ENCODE results near the gene CDT1. TPM values are rescaled to one million over a fixed set of nuclear protein-coding genes. Genes with fewer than 3 reads are reported as not detected.

CDT1 gene
- total RNA-seq (1 to 10 TPM; 3.0 to 5.8 TPM), polyA plus RNA-seq (1 to 10 TPM; 2.0 to 3.6 TPM)
- long read RNA-seq, donor 1, partial matches to known transcripts: 86 of 123 reads
- long read RNA-seq, donor 1, other reads (novel, unspliced or antisense): 34 of 123 reads
- long read RNA-seq, donor 2, partial matches to known transcripts: 0 of 1 reads
- long read RNA-seq, donor 2, other reads (novel, unspliced or antisense): 0 of 1 reads
- long read RNA-seq, donor 3, partial matches to known transcripts: 0 of 2 reads
- long read RNA-seq, donor 3, other reads (novel, unspliced or antisense): 0 of 2 reads
- long read RNA-seq, donor 4, partial matches to known transcripts: 0 of 2 reads
- long read RNA-seq, donor 4, other reads (novel, unspliced or antisense): 0 of 2 reads
- long read RNA-seq, donor 5, transcript CDT1-201 (10 exons, 3,240 nt): major isoform, 6 of 6 reads
- long read RNA-seq, donor 5, partial matches to known transcripts: 0 of 6 reads
- long read RNA-seq, donor 5, other reads (novel, unspliced or antisense): 0 of 6 reads

GRCh38 chr16:88803264-88803987, at the start of gene CDT1:
TSS of gene CDT1 (plus strand) at chr16:88803789. CDS start at chr16:88803832, 43 bp downstream.
- no peak for TF ChIP-seq CTCF (IDR thresholded peaks at IDR 0.05; ENCODE audit: control extremely low read depth, extremely low read depth)
- 0 to 1% methylated on average over 56 to 97 of the region's 98 CpGs for WGBS, 2 donors
- Histone ChIP-seq H3K27me3 (ENCODE audit: control insufficient read depth in 3 of 3, insufficient read depth in 3 of 3, low read length in 2 of 3) (no peaks in the 10 kb centered on the region), H3K9ac (ENCODE audit: insufficient read depth in 1 of 2, low read length in 2 of 2) (no peak within 1 kb of the TSS), H3K27ac (ENCODE audit: low read depth in 1 of 2, low read length in 1 of 2) (peak within 1 kb of the TSS; percentile 62 to 84), H3K9me3 (ENCODE audit: control insufficient read depth in 4 of 4, insufficient read depth in 3 of 4, low read length in 3 of 4) (no peaks in the 10 kb centered on the region), H3K4me3 (peak within 1 kb of the TSS; percentile 54), H3K36me3 (ENCODE audit: control insufficient read depth in 4 of 4, insufficient read depth in 4 of 4, low read length in 4 of 4) (peaks cover 0 to 7% (median 4%) of the 10 kb centered on the region in 4 donors), H3K4me1 (ENCODE audit: control insufficient read depth in 5 of 5, insufficient read depth in 5 of 5, low read length in 5 of 5) (peaks cover 0 to 17% (median 0%) of the 10 kb centered on the region in 5 donors)
- DNase-seq (peak; percentile 88 to 90 (median 90)), ATAC-seq (ENCODE audit: insufficient read depth, low FRiP score) (peak; percentile 75)

- no peak overlapping the region for H3K27ac ChIP-seq (ENCODE audit: low read depth in 1 of 2, low read length in 1 of 2)
- peak in 1 of 3 donors; percentile 22 for DNase-seq
Observed at GRCh38 chr16:88754109-88754911, 49.3 kb upstream of the CDT1 start.

More at GRCh38 chr16:88754109-88754911, 49.3 kb upstream of the CDT1 start:
- Histone ChIP-seq H3K4me1 (ENCODE audit: control insufficient read depth in 5 of 5, insufficient read depth in 5 of 5, low read length in 5 of 5) (peaks cover 0 to 7% (median 2%) of the 10 kb centered on the region in 5 donors), H3K36me3 (ENCODE audit: control insufficient read depth in 4 of 4, insufficient read depth in 4 of 4, low read length in 4 of 4) (peaks cover 0 to 17% (median 2%) of the 10 kb centered on the region in 4 donors), H3K27me3 (ENCODE audit: control insufficient read depth in 3 of 3, insufficient read depth in 3 of 3, low read length in 2 of 3) (no peaks in the 10 kb centered on the region), H3K9ac (ENCODE audit: insufficient read depth in 1 of 2, low read length in 2 of 2) (no peak overlapping the region), H3K9me3 (ENCODE audit: control insufficient read depth in 4 of 4, insufficient read depth in 3 of 4, low read length in 3 of 4) (no peaks in the 10 kb centered on the region), H3K4me3 (no peak overlapping the region)
- ATAC-seq (ENCODE audit: insufficient read depth, low FRiP score): no peak
- TF ChIP-seq CTCF (IDR thresholded peaks at IDR 0.05; ENCODE audit: control extremely low read depth, extremely low read depth): no peak
- WGBS, 2 donors: 87 to 88% methylated on average over 23 to 28 of the region's 28 CpGs
